HG03064 (cell line): ENCODE measurements around the gene ASTN2.

Source experiments
- ATAC-seq: cut with Tn5 transposase; IDR thresholded peaks from one replicate; pipeline ENCODE4 v1.9.1; 2021; ENCODE audit warnings: low read depth; ENCODE audit not compliant: unreplicated experiment

Gene ASTN2

DNA sequence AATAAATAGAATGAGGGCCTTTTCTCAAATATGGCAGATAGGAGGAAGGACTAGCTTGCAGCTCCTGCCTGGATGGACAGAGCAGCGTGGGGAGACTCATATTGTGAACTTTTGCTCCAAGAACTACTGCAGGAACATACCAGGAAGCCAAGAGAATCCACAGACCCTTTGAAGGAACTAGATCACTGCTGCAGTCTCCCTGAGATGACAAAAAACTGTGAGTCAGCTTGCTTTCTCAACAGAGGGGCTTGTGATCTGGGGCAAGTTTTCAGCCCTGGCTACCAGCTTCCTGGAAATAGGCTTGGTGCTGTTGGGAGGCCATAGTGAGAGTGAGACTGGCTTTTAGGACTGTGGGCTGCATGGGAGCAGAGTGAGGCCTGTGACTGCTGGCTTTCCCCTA lies 898.4 kb downstream of the ASTN2 start:
- ATAC-seq: no peak

DNA sequence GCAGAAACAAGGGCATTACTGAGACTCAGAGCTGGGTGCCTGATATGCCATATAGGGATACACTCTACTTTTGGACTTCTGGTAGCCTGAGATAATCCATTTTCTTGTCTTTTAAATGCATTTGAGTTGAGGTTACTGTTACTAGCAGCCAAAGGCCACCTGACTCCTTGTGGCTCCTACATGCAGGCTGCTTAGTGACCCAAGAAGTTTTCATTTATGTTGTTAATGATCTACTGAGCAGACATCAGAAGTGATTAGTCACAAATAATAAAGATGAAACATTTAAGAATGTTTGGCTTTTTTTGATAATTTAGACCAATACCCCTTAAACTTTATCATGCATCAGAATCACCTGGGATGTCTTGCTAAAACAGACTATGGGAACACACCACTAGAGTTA lies 899.3 kb downstream of the ASTN2 start:
- no peak for ATAC-seq

DNA sequence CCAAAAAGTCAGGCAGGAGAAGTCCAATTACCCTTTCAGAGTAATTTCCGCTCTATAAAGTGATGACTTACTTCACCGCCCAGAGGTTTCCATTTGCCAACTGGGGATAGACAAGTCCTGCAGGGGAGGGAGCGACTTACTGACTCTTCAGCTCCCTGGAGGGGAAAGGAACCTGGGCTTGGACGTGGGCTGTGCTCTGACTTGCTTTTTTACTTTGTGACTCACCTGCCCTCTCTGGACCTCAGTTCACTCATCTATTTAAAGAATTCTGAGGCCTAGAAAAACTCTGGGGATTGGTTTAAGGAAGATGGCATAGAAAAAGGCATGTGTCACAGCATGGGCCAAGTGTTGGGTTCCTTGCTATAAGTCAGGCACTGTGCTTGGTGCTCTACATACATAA lies 908.2 kb downstream of the ASTN2 start:
- no peak for ATAC-seq

DNA sequence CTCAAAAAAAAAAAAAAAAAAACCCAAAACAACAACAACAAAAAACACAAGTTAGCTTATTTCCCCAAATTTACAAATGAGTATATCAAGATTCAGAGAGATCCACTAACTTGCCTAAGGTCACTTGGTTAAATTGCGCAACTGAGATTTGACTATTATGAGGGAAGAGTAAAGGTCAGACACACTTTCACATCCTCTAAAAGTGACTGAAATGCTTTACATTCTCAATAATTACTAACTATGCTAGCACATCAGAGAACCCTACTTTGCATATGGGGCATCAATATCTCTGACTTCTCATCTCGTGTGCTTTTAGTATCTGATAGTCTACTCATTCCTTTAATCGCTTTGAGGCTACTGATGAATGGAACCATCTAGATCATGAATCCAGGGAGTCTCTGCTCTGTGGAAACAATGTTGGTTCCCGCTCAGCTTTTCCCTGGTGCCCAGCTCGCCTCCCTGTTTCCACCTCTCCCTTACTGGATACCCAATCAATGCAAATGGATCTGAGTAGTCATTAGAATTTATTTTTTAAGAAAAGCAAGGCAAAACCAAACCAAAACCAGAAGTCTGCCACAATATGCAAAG lies 909.9 kb downstream of the ASTN2 start:
- ATAC-seq: peak; percentile 68

DNA sequence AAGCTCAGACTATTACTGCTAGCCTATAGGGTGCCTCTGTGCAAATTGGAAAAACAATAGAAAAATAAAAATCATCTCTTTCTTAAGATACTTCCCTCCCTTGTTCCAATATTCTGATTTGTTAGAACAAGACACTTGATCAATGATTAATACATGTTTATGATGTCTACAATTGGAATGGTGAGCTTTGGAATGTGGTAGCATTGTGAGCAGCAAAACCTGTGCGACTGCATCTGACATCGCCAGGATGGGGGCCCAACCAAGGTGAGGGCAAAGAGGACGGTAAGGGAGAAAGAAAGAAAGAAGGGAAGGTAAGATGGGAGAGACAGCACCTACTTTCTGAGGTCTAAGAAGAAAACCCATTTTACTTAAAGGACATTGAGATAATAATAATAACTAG lies 910.8 kb downstream of the ASTN2 start:
- no peak for ATAC-seq

DNA sequence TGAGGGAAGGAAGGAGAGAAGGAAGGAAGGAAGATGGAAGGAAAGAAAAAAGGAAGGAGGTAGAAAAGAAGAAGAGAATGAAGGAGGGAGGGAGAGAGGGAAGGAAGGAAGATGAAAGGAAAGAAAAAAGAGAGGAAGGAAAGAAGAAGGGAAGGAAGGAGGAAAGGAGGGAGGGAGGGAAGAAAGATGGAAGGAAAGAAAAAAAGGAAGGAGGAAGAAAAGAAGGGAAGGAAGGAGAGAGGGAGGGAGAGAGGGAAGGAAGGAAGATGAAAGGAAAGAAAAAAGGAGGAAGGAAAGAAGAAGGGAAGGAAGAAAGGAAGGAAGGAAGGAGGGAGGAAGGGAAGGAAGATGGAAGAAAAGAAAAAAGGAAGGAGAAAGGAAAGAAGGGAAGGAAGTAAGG lies 912.1 kb downstream of the ASTN2 start:
- no peak for ATAC-seq

DNA sequence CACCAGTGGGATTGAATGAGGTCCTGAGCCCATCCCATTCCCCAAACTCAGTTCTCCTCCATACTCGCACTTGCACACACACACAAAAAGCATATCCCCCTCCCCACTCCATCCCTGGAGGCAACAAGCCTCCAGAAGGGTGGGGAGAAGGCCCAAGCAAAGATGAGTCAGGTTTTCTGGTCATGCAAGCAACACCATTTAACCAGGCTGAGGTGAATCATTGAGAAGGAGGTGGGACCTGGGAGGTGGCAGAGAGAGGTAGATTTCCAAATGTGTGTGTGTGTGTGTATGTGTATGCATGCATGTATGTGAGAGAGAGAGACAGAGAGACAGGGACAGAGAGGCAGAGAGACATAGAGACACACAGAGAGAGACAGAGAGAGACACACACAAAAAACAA lies 913.0 kb downstream of the ASTN2 start:
- ATAC-seq: no peak

DNA sequence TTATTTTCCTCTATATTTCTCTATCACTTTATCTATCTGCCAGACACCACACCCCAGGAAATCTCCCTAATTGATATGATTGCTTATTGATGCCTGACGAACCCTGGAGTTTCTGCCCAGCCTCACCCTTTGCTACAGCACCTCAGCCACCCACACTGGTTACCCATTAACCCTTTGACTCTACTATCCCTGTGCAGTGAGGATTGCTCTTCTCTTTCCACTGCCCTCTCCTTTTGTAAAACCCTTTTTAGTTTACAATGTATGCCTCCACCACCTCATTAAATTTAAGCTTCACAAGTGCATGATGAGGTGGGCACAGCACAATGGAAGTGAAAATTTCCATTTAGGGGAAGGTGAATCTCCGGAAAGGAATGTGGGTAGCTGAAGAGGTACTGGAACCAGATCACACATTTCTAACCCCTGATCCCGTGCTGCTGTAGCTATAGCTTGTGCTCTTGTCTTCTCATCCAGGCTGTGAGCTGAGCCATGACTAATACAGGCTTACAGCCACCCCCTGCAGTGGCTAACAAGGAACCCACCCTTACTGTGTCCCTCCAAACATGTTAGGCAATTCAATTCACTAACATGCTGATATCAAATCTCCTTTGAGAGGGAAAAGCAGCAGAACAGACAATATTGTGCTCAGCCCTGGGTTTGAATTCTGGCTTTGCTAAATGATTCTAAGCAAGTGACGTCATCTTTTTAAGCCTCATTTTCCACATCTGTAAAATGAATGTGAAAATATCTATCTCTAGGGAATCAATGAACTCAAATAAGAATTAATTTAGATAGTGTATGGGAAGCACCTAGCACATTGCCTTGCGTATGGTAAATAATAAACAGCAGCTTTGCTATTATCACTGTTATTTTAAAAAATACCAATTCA lies 914.6 kb downstream of the ASTN2 start:
- ATAC-seq: no peak

DNA sequence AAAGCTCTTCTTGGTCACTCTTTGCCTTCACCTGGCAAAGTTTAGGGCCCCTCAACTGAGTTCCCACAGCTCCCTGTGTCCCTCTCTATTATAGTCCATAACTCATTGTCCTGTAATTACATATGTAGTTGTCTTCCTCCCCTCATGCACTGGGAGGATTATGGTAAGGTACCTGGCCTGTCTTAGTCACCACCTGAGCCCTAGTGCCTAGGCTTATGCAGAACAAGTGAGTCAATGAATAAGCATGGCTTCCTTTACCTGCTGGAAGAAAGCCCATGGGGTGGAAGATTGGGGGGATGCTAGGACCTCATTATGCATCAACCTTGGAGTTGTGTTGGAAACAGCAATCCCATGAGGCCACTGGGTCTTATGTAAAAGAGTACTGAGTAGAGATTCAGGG lies 915.4 kb downstream of the ASTN2 start:
- no peak for ATAC-seq

DNA sequence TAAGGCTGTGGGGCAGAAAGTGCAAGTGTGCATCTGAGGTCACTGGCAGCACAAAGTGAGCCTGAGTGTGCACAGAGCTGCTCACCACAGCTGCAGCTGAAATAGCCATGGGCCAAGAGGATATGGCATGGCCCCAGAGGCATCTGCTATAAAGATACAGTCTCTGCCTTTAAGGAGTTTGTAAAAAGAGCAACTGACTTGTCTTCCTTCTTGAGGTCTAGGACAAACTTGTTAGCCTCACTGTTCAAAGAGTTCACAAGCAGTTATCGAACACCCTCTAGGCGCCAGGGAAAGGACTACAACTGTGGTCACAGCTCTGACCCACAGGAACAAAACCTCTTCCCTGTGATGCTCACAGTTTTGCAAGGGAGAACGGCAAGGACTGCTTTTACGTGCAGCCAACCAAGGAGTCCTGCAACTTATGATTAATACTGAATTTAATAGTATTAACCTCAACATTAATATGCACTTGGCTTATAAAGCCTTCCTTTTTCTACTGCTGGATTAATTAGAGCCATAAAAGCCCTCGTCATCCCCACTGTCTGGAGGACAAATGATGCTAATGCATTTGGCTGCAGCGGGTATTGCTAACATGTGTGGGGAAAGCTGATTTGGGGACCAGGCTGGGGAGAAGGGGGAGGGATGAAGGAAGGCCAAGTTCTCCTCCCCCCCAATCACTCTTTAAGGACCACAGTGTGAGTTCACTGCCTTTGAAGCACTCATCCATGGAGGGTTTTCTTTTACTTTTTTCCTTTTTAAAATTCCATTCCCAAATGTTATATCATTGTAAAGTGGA lies 917.6 kb downstream of the ASTN2 start:
- no peak for ATAC-seq

DNA sequence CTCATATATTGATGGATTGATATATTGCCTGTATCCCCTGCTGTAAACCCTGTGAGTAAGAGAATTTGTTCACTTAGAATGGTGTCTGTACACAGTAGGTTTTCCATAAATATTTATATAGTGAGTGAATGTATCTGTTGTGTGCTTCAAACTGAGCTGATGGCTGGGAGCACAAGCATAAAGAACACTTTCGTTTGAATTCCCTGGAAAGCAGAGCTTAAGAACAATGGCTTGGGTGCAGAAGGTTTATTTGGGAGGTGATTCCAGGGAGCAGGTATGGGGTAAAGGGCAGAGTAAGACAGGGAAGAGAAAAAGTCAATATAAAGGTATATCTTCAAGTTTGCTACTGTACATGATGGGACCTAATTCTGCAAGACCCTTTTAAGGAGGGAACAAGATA lies 918.7 kb downstream of the ASTN2 start:
- no peak for ATAC-seq

DNA sequence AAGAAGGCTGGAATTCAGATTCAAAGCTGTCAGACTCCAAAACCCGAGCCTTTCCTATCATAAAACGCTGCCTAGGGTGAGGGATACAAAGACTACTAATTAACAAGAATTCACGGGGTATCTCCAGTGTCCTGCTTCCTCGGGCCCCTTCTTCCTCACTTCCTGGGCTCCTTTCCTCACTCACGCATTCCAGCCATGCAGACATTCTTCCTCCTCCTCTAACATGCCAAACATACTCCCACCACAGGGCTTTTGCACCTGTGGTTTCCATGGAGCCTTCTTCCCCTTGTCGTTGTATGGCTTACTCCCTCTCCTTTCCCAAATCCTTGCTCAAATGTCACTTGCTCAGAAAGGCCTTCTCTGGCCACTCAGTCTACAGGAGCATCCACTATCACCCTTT lies 919.1 kb downstream of the ASTN2 start:
- ATAC-seq: no peak

DNA sequence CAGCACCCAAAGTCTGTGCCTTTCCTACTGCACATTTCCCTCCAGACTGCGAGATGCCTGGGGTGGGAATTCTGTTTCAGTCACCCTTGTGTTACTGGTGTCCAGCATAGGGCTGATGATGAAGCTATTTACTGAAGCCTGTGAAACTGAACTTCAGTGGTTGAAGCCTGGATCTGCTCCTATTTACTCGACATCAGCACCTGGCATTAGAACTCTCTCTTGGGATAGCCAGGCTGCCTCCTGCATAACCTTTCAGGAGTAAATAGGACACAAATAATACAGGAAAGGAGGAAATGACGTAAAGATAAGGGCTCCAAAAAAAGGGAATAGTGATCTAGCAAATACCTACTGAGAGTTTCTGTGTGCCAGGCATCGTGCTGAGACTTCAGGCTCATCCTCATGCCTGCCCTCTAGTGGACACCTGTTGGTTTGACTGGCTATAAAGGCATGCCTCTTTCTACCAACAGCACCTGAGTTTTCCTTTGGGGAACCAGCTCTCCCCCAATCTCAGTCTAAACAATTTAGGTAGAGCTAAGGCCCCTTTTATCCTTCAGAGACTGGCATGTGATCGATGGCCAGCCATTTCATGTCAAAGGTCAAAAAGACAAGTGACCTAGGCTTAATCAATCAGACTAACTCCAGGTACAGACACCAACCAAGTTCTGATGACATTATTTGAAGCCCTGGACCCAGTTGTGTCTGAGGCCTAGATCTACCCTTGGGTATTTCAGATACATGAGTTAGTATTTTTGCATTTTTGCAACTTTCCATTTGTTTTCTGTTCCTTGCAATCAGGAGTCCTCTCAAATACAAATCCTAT lies 919.8 kb downstream of the ASTN2 start:
- peak; percentile 65 for ATAC-seq

DNA sequence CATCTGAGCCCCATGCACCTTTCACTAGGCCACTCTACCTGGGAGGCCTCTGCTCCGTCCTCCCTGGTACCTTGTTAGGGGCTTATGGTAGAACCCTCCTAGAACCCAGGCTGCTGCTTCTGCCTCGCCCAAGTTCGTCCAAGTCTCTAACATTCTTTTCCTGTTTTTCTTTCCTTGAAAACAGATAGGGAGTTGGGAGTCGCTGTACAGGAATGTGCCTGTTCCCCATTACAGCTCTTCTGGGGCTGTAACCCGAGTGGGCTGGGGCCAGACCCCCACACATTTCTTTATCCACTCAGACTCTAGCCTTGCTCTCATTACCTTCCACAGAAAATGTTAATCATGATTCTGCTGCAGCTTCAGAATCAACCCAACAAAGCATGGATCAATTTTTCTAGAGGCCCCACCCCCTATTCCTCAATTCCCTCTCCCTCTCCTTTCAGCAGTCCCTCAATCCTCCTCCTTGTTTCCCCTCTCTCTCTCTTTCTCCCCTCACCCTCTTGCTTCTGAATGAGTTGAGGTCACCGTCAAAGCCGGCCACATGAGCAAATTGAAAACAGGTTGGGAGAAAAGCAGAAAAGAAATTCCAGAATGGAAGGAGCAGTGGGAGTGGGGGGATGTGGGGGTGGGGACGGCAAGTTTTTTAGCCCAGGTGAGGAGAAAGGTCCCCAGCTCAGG lies 921.5 kb downstream of the ASTN2 start:
- ATAC-seq: no peak

DNA sequence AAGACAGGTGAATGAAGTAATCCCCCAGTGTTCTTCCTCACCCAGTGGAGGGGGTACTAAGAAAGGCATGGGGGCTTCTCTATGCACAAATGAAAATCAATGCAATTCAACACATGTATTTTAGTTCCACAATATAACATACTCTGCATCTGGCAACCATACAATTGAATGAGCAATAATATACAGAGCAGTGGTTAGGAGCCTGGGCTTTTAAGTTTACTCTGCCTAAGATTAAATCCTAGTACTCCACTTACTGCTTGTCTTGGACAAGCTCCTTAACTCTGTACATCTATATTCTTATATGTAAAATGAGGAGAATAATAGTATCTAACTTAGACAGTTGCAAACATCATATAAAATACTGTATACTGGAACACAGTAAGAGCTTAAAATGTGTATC lies 923.2 kb downstream of the ASTN2 start:
- ATAC-seq: no peak

DNA sequence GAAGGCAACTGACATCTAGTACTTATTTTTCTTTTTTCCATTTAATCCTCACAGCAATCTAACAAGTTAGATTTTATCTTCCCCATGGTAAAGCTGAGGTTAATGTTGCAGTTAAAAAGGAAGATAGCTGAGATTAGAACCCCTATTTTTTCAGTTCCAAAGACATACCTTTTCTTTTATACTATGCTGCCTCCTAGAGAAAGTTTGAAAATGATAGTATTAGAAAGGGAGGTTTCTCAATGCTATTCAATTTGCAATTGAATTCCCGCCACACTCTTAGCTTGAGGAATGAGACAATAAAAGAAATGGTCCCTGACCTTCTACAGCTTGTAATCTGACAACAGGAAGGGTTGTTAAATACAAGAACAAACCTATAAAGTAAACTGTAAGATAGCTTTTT lies 923.6 kb downstream of the ASTN2 start:
- ATAC-seq: no peak

DNA sequence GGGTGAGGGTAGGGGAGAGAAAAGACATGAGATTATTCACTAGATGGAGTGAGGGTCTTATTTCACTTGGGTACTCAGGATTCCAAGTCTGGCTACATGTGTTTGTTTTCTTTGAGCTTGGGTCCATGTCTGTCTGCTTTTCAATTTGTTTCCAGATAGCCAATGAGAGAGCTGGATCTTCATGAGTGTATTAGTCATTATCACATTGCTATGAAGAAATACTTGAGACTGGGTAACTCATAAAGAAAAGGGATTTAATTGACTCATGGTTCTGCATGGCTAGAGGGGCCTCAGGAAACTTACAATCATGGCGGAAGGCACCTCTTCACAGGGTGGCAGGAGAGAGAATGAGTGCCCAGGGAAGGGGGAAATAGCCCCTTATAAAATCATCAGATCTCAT lies 924.5 kb downstream of the ASTN2 start:
- no peak for ATAC-seq

DNA sequence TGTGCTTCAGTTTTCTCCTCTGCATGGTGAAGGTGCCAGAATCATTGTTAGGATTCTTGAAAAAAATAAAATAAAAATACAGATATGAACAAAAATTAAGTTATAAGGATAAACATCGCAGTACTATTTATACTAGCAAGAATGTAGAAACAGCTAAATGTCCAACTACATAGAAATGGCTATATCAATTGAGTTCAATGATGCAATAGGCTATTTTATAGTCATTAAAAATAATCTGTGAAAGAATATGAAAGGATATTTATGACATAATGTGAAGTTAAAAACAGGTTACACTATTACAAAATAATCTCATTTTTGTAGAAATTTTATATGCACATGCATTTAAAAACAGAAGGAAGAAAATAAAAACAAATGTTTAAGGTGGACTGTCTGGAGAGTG lies 926.5 kb downstream of the ASTN2 start:
- ATAC-seq: no peak

DNA sequence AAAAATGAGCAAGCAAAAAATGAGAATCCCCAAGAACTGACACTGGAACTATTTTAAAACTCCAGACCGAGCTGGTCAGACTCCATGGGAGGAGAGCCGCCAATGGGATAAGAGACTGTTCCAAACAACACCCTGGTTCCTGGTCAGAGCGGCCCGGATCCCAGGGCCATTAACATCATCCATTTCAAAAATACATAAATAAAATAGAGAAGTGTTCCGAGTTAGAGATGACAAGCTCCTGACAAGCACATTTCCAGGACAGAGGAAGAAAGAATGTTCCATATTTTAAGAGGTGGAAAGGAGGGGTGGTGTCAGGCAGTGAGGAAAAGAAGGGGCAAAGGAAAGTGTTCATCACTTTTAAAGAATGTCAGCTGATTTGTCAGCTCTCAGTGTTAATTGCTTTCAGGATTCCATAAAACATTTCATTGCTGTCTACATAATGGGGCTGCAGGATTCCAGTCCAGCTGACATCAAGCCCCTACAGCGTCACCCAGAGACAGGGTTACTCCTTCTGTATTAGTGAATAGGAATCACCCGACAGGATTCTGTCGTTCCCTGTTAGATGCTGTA lies 930.3 kb downstream of the ASTN2 start:
- ATAC-seq: no peak
